ENCODE results near the gene CRLF2. TPM values are rescaled to one million over a fixed set of nuclear protein-coding genes. Genes with fewer than 3 reads are reported as not detected.
"Not testable (repeated sequence)": the region's sequence is repeated elsewhere in the genome, so short reads cannot be mapped to it uniquely, and the experiment has no call there.

The CRLF2 gene
- total RNA-seq, result not detected
- not detected for polyA plus RNA-seq (2013, experiment 1 of 2)
- not detected for polyA plus RNA-seq (2013, experiment 2 of 2)
- long read RNA-seq, experiment 1, result 0 reads
- long read RNA-seq, experiment 2, result 0 reads
- long read RNA-seq, experiment 3, result 0 reads
- long read RNA-seq, experiment 4, result 0 reads

GRCh38 chrX:1212532-1212931, at the start of gene CRLF2:
Gene CRLF2, minus strand, starts transcription at chrX:1212649. Its CDS starts 15 bp downstream, at chrX:1212634.
- Mint-ChIP-seq H3K36me3 (ENCODE audit: low read depth) (no peaks in the 10 kb centered on the region), H3K27me3 (ENCODE audit: insufficient read depth) (no peaks in the 10 kb centered on the region), H3K27ac (no peak within 1 kb of the TSS), H3K9me3 (peaks cover 2% of the 10 kb centered on the region), H3K4me3 (no peak within 1 kb of the TSS), H3K4me1 (peaks cover 8% of the 10 kb centered on the region)
- Histone ChIP-seq H3K9me3 (ENCODE audit: control insufficient read depth, low read length) (no peaks in the 10 kb centered on the region), H3K27me3 (ENCODE audit: control insufficient read depth, insufficient read depth, low read length, poor library complexity, severe bottlenecking) (no peaks in the 10 kb centered on the region), H3K27ac (ENCODE audit: low read depth, low read length) (no peak within 1 kb of the TSS), H3K4me1 (ENCODE audit: control insufficient read depth, insufficient read depth, low read length) (no peaks in the 10 kb centered on the region), H3K36me3 (ENCODE audit: control insufficient read depth, insufficient read depth, low read length) (no peaks in the 10 kb centered on the region), H3K9ac (ENCODE audit: extremely low read depth, low read length, poor library complexity, severe bottlenecking) (no peak within 1 kb of the TSS), H3K4me3 (ENCODE audit: low read length) (no peak within 1 kb of the TSS)
- peak; percentile 22 for DNase-seq
- TF ChIP-seq, protein P1, sequence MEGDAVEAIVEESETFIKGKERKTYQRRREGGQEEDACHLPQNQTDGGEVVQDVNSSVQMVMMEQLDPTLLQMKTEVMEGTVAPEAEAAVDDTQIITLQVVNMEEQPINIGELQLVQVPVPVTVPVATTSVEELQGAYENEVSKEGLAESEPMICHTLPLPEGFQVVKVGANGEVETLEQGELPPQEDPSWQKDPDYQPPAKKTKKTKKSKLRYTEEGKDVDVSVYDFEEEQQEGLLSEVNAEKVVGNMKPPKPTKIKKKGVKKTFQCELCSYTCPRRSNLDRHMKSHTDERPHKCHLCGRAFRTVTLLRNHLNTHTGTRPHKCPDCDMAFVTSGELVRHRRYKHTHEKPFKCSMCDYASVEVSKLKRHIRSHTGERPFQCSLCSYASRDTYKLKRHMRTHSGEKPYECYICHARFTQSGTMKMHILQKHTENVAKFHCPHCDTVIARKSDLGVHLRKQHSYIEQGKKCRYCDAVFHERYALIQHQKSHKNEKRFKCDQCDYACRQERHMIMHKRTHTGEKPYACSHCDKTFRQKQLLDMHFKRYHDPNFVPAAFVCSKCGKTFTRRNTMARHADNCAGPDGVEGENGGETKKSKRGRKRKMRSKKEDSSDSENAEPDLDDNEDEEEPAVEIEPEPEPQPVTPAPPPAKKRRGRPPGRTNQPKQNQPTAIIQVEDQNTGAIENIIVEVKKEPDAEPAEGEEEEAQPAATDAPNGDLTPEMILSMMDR (conservative IDR thresholded peaks at IDR 0.05), result no peak
- 65 to 82% methylated on average over 3 to 4 of the region's 5 CpGs for WGBS, 2 experiments (ENCODE audit: insufficient coverage in 1 of 2, insufficient read length in 1 of 2)

GRCh38 chrX:1261771-1262170, 49.3 kb upstream of the CRLF2 start:
- H3K4me3 Mint-ChIP-seq; H3K9me3 ChIP-seq (ENCODE audit: control insufficient read depth, low read length); H3K4me1 Mint-ChIP-seq; H3K27ac Mint-ChIP-seq; H3K9ac ChIP-seq (ENCODE audit: extremely low read depth, low read length, poor library complexity, severe bottlenecking); H3K27me3 Mint-ChIP-seq (ENCODE audit: insufficient read depth); H3K4me1 ChIP-seq (ENCODE audit: control insufficient read depth, insufficient read depth, low read length); H3K36me3 ChIP-seq (ENCODE audit: control insufficient read depth, insufficient read depth, low read length); H3K4me3 ChIP-seq (ENCODE audit: low read length); DNase-seq; H3K27me3 ChIP-seq (ENCODE audit: control insufficient read depth, insufficient read depth, low read length, poor library complexity, severe bottlenecking); H3K27ac ChIP-seq (ENCODE audit: low read depth, low read length): not testable (repeated sequence)
- WGBS, 2 experiments (ENCODE audit: insufficient coverage in 1 of 2, insufficient read length in 1 of 2), result 88 to 91% methylated on average over 7 to 9 of the region's 9 CpGs
- Mint-ChIP-seq H3K9me3 (peaks cover 16% of the 10 kb centered on the region), H3K36me3 (ENCODE audit: low read depth) (peaks cover 38% of the 10 kb centered on the region)

DNA sequence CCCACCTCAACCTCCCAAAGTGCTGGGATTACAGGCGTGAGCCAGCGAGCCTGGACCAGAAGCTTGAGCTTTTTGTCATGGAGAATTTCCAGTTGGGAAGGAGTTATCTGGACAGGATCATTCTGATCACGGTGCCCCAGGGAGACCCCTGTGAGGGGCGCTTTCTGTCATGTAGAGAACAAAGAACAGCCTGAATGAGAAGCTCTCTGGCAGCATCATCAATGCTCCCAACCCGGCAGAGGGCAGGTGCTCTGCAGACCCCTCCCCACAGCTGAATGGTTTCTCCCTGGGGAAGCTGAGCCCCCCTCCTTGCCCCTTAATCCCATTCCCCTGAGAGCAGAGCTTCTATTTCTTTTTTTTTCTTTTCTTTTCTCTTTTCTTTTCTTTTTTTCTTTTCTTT, 48.8 kb upstream of the CRLF2 start:
- H3K9me3 Mint-ChIP-seq, result peaks cover 12% of the 10 kb centered on the region
- Histone ChIP-seq H3K27ac (ENCODE audit: low read depth, low read length) (no peak overlapping the region), H3K4me1 (ENCODE audit: control insufficient read depth, insufficient read depth, low read length) (no peaks in the 10 kb centered on the region), H3K4me3 (ENCODE audit: low read length) (no peak overlapping the region), H3K36me3 (ENCODE audit: control insufficient read depth, insufficient read depth, low read length) (peaks cover 3% of the 10 kb centered on the region), H3K27me3 (ENCODE audit: control insufficient read depth, insufficient read depth, low read length, poor library complexity, severe bottlenecking) (no peaks in the 10 kb centered on the region), H3K9ac (ENCODE audit: extremely low read depth, low read length, poor library complexity, severe bottlenecking) (no peak overlapping the region), H3K9me3 (ENCODE audit: control insufficient read depth, low read length) (no peaks in the 10 kb centered on the region)
- peaks cover 2% of the 10 kb centered on the region for H3K4me1 Mint-ChIP-seq
- H3K27ac Mint-ChIP-seq, result no peak overlapping the region
- TF ChIP-seq, protein P1 (conservative IDR thresholded peaks at IDR 0.05), result no peak
- WGBS, 2 experiments (ENCODE audit: insufficient coverage in 1 of 2, insufficient read length in 1 of 2), result 46 to 65% methylated on average over 3 to 5 of the region's 5 CpGs
- peaks cover 38% of the 10 kb centered on the region for H3K36me3 Mint-ChIP-seq (ENCODE audit: low read depth)
- no peaks in the 10 kb centered on the region for H3K27me3 Mint-ChIP-seq (ENCODE audit: insufficient read depth)
- no peak overlapping the region for H3K4me3 Mint-ChIP-seq
- peak; percentile 63 for DNase-seq

DNA sequence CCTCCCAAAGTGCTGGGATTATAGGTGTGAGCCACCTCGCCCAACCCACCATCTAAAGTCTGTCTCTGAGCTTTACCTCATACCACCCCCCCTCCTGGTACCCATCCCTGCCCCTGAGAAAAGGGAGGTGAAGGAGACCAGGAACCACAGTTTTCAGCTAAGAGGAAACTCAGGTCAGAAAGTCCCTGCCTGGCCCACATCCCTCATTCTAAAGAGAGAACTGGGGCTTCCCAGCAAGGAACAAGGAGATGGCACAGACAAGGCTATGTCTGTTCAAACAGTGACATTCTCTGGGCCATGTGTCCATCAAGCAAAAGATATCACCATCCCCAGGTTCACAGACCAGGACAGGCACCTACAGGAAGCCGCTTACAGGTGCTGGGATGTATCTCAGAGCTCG, 40.4 kb upstream of the CRLF2 start:
- WGBS, 2 experiments (ENCODE audit: insufficient coverage in 1 of 2, insufficient read length in 1 of 2), result 90% methylated on average over 3 of the region's 3 CpGs
- no peaks in the 10 kb centered on the region for H3K27me3 ChIP-seq (ENCODE audit: control insufficient read depth, insufficient read depth, low read length, poor library complexity, severe bottlenecking)
- Mint-ChIP-seq H3K36me3 (ENCODE audit: low read depth) (peaks cover 40% of the 10 kb centered on the region), H3K9me3 (peaks cover 28% of the 10 kb centered on the region), H3K4me3 (no peak overlapping the region), H3K27me3 (ENCODE audit: insufficient read depth) (no peaks in the 10 kb centered on the region), H3K27ac (no peak overlapping the region), H3K4me1 (no peaks in the 10 kb centered on the region)
- no peak overlapping the region for H3K27ac ChIP-seq (ENCODE audit: low read depth, low read length)
- peaks cover 14% of the 10 kb centered on the region for H3K9me3 ChIP-seq (ENCODE audit: control insufficient read depth, low read length)
- no peak for DNase-seq
- H3K4me1 ChIP-seq (ENCODE audit: control insufficient read depth, insufficient read depth, low read length), result peaks cover 9% of the 10 kb centered on the region
- H3K9ac ChIP-seq (ENCODE audit: extremely low read depth, low read length, poor library complexity, severe bottlenecking), result no peak overlapping the region
- TF ChIP-seq, protein P1 (conservative IDR thresholded peaks at IDR 0.05), result no peak
- no peak overlapping the region for H3K4me3 ChIP-seq (ENCODE audit: low read length)
- H3K36me3 ChIP-seq (ENCODE audit: control insufficient read depth, insufficient read depth, low read length), result peaks cover 4% of the 10 kb centered on the region

Measured in endodermal cell (in vitro differentiated cells).